K562 (cell line): Measurements from ENCODE around the gene KIF21A. TPM values are rescaled to one million over a fixed set of nuclear protein-coding genes. Genes with fewer than 3 reads are reported as not detected.

ENCODE experiments used
- ATAC-seq: fragments of 200-7000 bp; cut with Tn5 transposase; 3 replicates; pipeline ENCODE4 v1.9.1; 2020; ENCODE audit warnings: moderate library complexity
- BruUV-seq: library from RNA; stranded (reverse); fragments of 400-500 nt; replicated peaks from 2 replicates; lab custom pipeline; 2021; lab: Mats Ljungman, UMichigan
- CTCF ChIA-PET: fragments of 300-600 bp; formaldehyde crosslinking; extraction: SDS; loops from one replicate; lab custom pipeline; 2021; ENCODE audit warnings: low intra/inter-chr PET ratio; lab: Yijun Ruan, JAX
- POLR2A ChIA-PET: fragments of 300-600, 350-650 bp; sonication (Branson Sonifier 250); formaldehyde crosslinking; extraction: SDS; loops from one replicate; lab custom pipeline; 2021; ENCODE audit warnings: antibody characterized with exemption, inconsistent platforms; lab: Yijun Ruan, JAX
- DNase-seq, 4 experiments: peaks; one replicate each; pipeline versions ENCODE4 v3.0.0 to v3.0.0-alpha.2; 2011 to 2018; ENCODE audit warnings: low spot score in 3 of 4, mixed read lengths in 3 of 4; ENCODE audit errors: extremely low read depth in 1 of 4
- FAIRE-seq: peaks from 2 replicates; lab custom pipeline; 2011; peaks lifted over from hg19 to GRCh38; lab: Jason Lieb, UNC
- H2AFZ ChIP-seq: 2 replicates; pipeline ENCODE4 v1.6.0; 2011; ENCODE audit warnings: low read depth, low read length, control low read depth, inconsistent platforms
- H3K27ac ChIP-seq: fragments of 200-600 bp; 3 replicates; pipeline ENCODE4 v1.8.0; 2011; ENCODE audit warnings: low read depth, mild to moderate bottlenecking, control low read depth, inconsistent platforms, low read length, moderate library complexity, mixed read lengths; ENCODE audit errors: extremely low read depth
- H3K27me3 ChIP-seq, 2 experiments: fragments of 300-600 bp in 1 of 2; 2 replicates in 1 of 2; 3 replicates in 1 of 2; pipeline versions ENCODE4 v1.6.0 to v1.8.0; 2011; ENCODE audit warnings: inconsistent platforms in 2 of 2, low read length in 2 of 2, mild to moderate bottlenecking in 1 of 2, mixed read lengths in 1 of 2, moderate library complexity in 1 of 2; ENCODE audit not compliant: control insufficient read depth in 2 of 2, insufficient read depth in 2 of 2
- H3K36me3 ChIP-seq: fragments of 300-600 bp; 3 replicates; pipeline ENCODE4 v1.8.0; 2011; ENCODE audit warnings: mild to moderate bottlenecking, low read length, inconsistent platforms; ENCODE audit not compliant: control insufficient read depth, insufficient read depth
- H3K4me1 ChIP-seq, 2 experiments: fragments of 200-600 bp in 1 of 2; replicated peaks in 1 of 2; 2 replicates in 1 of 2; 3 replicates in 1 of 2; pipeline versions ENCODE4 v1.5.1 to v1.8.0; 2011; ENCODE audit warnings: inconsistent platforms in 2 of 2, low read length in 2 of 2, mild to moderate bottlenecking in 1 of 2, mixed read lengths in 1 of 2, moderate library complexity in 1 of 2; ENCODE audit not compliant: control insufficient read depth in 2 of 2, insufficient read depth in 2 of 2
- H3K4me2 ChIP-seq: 2 replicates; pipeline ENCODE4 v1.6.1; 2011; ENCODE audit warnings: low read length, control low read depth, inconsistent platforms, mixed read lengths; ENCODE audit not compliant: insufficient read depth
- H3K4me3 ChIP-seq: fragments of 200-600 bp; sonication (generic), shearing (Covaris generic); 2 replicates; pipeline ENCODE4 v1.5.1; 2016; ENCODE audit warnings: control low read depth, inconsistent platforms
- H3K79me2 ChIP-seq: fragments of 200-600 bp; 3 replicates; pipeline ENCODE4 v1.8.0; 2011; ENCODE audit warnings: low read length, inconsistent platforms; ENCODE audit not compliant: control insufficient read depth, insufficient read depth
- H3K9ac ChIP-seq, 2 experiments: 2 replicates each; pipeline versions ENCODE4 v1.6.0 to v1.6.1; 2011; ENCODE audit warnings: low read depth in 2 of 2, low read length in 2 of 2, control low read depth in 1 of 2, inconsistent platforms in 1 of 2, mild to moderate bottlenecking in 1 of 2, mixed read lengths in 1 of 2; ENCODE audit not compliant: insufficient read depth in 1 of 2
- H3K9me1 ChIP-seq: one replicate; pipeline ENCODE4 v1.6.0; 2011; ENCODE audit warnings: inconsistent platforms, mild to moderate bottlenecking, low read length, moderate library complexity; ENCODE audit not compliant: control insufficient read depth, insufficient read depth
- H3K9me3 ChIP-seq: replicated peaks from 2 replicates; pipeline ENCODE4 v1.5.1; 2011; ENCODE audit warnings: low read depth, low read length, inconsistent platforms; ENCODE audit not compliant: control insufficient read depth, insufficient read depth
- H4K20me1 ChIP-seq: replicated peaks from 2 replicates; pipeline ENCODE4 v1.6.1; 2011; ENCODE audit warnings: low read length, inconsistent platforms, mixed read lengths; ENCODE audit not compliant: control insufficient read depth, insufficient read depth
- MCM2 ChIP-seq: fragments of 450-650 bp; IDR thresholded peaks from 2 replicates; pipeline ENCODE4 v1.6.1; 2017; ENCODE audit warnings: low read depth, mild to moderate bottlenecking
- SPI1 ChIP-seq: IDR thresholded peaks from 2 replicates; pipeline ENCODE4 v1.6.1; 2011; ENCODE audit warnings: low read depth, low read length, control low read depth, borderline replicate concordance
- ZNF316 ChIP-seq: fragments of 450-650 bp; IDR thresholded peaks from 2 replicates; pipeline ENCODE4 v1.6.1; 2016
- WGBS: fragments of 100-300 bp; shearing (Covaris generic); methylation state at CpG from one replicate; pipeline ENCODE4 v1.1.6; 2016; ENCODE audit warnings: low coverage, mixed read lengths; ENCODE audit not compliant: insufficient coverage; ENCODE audit errors: missing lambda C conversion rate; 5-methylcytosine and 5-hydroxymethylcytosine counted together
- in situ Hi-C: fragments of 300-500 bp; cut with MboI; formaldehyde crosslinking; loops from 4 replicates; pipeline ENCODE4 v1.15.0; 2018; ENCODE audit warnings: inconsistent platforms, mixed read lengths
- intact Hi-C: fragments of 100-400 bp; cut with micrococcal nuclease; formaldehyde crosslinking; loops from 2 replicates; pipeline ENCODE4 v1.14.2; 2022
- polyA plus RNA-seq, 8 experiments: library from polyadenylated mRNA; depleted of rRNA in 4 of 8; stranded (reverse) in 5 of 8; unstranded in 3 of 8; fragments of >200 nt; fragmentation: Nextera tagmentation in 2 of 8; fragmentation: Illumina TruSeq in 1 of 8; extraction: Ambion mirVana in 2 of 8; extraction: Trizol in 1 of 8; gene quantifications; 2 replicates each; pipeline versions ENCODE4 v1.2.1 to v1.2.3, GENCODE V29; 2011 to 2014; ENCODE audit warnings: inconsistent platforms in 1 of 8, missing spikeins in 1 of 8
- total RNA-seq, 7 experiments: library from RNA; depleted of rRNA in 6 of 7; stranded (reverse); fragments of >200 nt in 6 of 7; fragmentation: Illumina TruSeq in 2 of 7; extraction: Trizol in 2 of 7; gene quantifications; 2 replicates each; pipeline versions ENCODE4 v1.2.1 to v1.2.3, GENCODE V29; 2011 to 2021; ENCODE audit warnings: low replicate concordance in 1 of 7
- TF ChIP-seq, protein P1 (sequence below): sonication (generic); formaldehyde crosslinking; IDR thresholded peaks from 2 replicates; pipeline ENCODE4 v1.8.1; 2023; ENCODE audit warnings: missing genetic modification reagents, mild to moderate bottlenecking, borderline replicate concordance
- TF ChIP-seq, protein P2 (sequence below): fragments of 250-450 bp; sonication (Bioruptor Pico); IDR thresholded peaks from 2 replicates; pipeline ENCODE4 v1.8.0; 2022; ENCODE audit warnings: moderate library complexity, mild to moderate bottlenecking, inconsistent platforms

KIF21A gene
- total and polyA plus RNA-seq, 9 of the 15 experiments (the other 6 are each of a cell fraction or from before 2014, with no cell fraction given) = 17.7 to 45.0 (median 30.3) TPM

DNA sequence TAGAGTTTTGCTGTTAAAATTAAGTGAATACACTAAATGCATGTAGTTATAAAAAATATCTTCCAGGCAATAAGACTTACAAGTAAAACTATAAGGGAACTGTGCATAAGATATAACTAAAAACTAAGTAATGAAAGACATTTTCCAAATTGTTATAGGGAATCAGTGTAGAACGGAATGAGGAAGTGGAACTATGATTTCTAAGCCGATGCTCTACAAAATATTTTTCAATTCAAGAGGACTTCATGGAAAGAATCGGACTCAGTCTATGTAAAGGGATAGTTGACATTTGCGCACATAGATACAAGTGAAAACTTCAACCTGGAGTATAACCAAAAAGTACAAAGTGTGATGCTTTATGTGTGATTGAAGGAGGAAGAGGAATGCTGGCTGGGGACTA is 40.1 kb upstream of the KIF21A start:
- Histone ChIP-seq H3K27me3 (no peaks in the 10 kb centered on the region), H3K79me2 (no peaks in the 10 kb centered on the region), H3K9me1 (no peaks in the 10 kb centered on the region), H3K4me2 (no peak overlapping the region), H3K36me3 (no peaks in the 10 kb centered on the region)
- ChIA-PET POLR2A (no interaction called here), CTCF (no interaction called here)
- no TSS peak for BruUV-seq
- no peak for DNase-seq
- in situ Hi-C loops = no loop called here
- no peak for ATAC-seq
- WGBS = 55% methylated on average over 4 of the region's 4 CpGs
- no peak for TF ChIP-seq MCM2
- TF ChIP-seq, protein P1, sequence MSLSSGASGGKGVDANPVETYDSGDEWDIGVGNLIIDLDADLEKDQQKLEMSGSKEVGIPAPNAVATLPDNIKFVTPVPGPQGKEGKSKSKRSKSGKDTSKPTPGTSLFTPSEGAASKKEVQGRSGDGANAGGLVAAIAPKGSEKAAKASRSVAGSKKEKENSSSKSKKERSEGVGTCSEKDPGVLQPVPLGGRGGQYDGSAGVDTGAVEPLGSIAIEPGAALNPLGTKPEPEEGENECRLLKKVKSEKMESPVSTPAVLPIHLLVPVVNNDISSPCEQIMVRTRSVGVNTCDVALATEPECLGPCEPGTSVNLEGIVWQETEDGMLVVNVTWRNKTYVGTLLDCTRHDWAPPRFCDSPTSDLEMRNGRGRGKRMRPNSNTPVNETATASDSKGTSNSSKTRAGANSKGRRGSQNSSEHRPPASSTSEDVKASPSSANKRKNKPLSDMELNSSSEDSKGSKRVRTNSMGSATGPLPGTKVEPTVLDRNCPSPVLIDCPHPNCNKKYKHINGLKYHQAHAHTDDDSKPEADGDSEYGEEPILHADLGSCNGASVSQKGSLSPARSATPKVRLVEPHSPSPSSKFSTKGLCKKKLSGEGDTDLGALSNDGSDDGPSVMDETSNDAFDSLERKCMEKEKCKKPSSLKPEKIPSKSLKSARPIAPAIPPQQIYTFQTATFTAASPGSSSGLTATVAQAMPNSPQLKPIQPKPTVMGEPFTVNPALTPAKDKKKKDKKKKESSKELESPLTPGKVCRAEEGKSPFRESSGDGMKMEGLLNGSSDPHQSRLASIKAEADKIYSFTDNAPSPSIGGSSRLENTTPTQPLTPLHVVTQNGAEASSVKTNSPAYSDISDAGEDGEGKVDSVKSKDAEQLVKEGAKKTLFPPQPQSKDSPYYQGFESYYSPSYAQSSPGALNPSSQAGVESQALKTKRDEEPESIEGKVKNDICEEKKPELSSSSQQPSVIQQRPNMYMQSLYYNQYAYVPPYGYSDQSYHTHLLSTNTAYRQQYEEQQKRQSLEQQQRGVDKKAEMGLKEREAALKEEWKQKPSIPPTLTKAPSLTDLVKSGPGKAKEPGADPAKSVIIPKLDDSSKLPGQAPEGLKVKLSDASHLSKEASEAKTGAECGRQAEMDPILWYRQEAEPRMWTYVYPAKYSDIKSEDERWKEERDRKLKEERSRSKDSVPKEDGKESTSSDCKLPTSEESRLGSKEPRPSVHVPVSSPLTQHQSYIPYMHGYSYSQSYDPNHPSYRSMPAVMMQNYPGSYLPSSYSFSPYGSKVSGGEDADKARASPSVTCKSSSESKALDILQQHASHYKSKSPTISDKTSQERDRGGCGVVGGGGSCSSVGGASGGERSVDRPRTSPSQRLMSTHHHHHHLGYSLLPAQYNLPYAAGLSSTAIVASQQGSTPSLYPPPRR (CRISPR knock-in tag) = no peak
- peak; percentile 62; the same call in 1 of the 2 replicates for TF ChIP-seq SPI1
- no peak for TF ChIP-seq ZNF316
- TF ChIP-seq, protein P2, sequence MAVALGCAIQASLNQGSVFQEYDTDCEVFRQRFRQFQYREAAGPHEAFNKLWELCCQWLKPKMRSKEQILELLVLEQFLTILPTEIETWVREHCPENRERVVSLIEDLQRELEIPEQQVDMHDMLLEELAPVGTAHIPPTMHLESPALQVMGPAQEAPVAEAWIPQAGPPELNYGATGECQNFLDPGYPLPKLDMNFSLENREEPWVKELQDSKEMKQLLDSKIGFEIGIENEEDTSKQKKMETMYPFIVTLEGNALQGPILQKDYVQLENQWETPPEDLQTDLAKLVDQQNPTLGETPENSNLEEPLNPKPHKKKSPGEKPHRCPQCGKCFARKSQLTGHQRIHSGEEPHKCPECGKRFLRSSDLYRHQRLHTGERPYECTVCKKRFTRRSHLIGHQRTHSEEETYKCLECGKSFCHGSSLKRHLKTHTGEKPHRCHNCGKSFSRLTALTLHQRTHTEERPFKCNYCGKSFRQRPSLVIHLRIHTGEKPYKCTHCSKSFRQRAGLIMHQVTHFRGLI = no peak
- TF ChIP-seq, all 486 proteins: peak for 1
- no peak overlapping the region for H3K9ac ChIP-seq
- H3K4me3 ChIP-seq = no peak overlapping the region
- intact Hi-C loops = no loop called here
- no peaks in the 10 kb centered on the region for H4K20me1 ChIP-seq
- no peak overlapping the region for H3K27ac ChIP-seq
- H3K9me3 ChIP-seq = no peaks in the 10 kb centered on the region
- H3K4me1 ChIP-seq = no peaks in the 10 kb centered on the region
- FAIRE-seq = no peak
- no peak overlapping the region for H2AFZ ChIP-seq
